ENCODE data around the gene F7.

GRCh38 chr13:113070855-113071254 is 34.7 kb upstream of the F7 start:
- TF ChIP-seq CTCF (IDR thresholded peaks at IDR 0.05; ENCODE audit: low read depth, low read length): peak; percentile 39; the same call in 1 of the 2 replicates
- TF ChIP-seq EZH2phosphoT487 (IDR thresholded peaks at IDR 0.05; ENCODE audit: low read depth): no peak
